SW480 (cell line): ENCODE results near the gene TM4SF20.
"Not testable (repeated sequence)": the region's sequence is repeated elsewhere in the genome, so short reads cannot be mapped to it uniquely, and the experiment has no call there.

Experiments used
- DNase-seq: peaks from one replicate; pipeline ENCODE4 v3.0.0-alpha.2; 2016; ENCODE audit warnings: low spot score

The TM4SF20 gene

DNA sequence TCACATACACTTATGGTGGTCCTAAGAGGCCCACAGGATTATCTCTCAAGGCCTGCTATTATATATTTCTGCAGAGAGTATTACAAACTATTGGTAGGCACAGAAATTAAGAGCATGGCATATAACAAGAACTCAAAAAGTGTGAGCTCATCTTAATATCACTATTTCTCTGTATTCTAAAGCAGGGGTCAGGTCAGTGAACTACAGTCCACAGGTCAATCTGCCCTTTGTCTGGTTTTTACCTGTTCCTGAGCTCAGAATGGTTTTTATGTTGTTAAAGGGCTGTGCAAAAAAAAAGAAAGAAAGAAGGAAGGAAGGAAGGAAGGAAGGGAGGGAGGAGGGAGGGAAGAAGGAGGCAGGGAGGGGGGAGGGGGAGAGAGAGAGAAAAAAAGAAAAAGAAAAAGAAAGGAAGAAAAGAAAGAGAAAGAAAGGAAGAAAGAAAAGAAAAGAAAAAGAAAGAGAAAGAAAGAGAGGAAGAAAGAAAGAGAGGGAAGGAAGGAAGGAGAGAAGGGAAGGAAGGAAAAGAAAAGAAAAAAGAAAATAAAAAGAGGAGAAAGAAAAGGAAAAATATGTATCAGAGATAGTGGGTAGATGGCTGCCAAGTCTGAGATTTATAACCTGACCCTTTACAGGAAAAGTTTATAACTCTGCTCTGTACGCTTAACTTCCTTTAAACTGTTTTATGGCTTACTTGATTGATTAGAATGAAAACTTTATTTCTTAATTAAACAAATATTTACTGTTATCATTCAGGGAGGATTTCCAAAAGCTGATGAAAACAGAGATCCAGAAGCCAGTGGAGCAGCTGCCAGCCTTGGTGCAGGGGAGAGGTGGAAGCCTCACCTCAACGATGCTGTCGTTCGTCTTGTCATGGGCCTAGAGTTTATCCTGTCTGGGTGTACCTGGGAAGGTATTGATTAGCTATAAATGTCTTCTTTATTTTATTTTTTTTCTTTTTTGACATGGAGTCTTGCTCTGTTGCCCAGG lies 19.9 kb upstream of the TM4SF20 start:
- no peak for DNase-seq

DNA sequence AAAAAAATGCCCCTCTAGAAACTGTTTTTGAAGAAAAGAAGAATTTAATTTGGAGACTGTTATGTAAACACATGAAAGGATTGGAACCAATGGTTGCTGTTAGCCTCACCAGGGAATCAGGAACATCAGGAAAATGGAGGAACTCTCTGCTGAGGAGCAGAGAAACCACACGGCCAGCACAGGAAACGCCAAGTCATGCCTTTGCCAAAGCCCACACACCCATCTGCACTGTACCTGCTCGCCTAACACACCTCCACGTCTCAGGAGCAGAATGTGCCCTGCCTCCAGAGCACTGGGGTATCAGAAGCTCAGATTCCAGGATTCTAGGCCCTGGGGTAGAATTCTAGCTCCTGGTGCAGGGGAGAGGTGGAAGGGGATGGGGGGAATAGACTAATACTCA lies 18.5 kb upstream of the TM4SF20 start:
- DNase-seq: no peak

DNA sequence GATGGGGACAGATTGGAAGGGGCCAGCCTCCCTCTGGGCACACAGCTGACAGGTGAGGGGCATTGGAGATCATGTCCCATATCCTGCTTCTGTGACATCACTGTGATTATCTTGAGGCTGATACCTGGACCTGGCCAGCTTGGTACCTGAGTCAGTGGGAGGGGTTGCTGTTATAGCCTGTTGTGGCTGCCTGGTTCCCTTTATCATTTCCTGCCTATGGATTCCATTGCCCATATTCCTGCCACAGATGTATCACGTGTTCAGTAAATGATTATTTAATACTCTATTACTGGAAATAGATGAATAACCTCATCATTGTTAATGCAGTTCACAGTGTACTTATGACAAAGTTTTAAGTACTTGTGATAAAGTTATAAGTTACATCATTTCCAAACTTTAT lies 16.4 kb upstream of the TM4SF20 start:
- peak; percentile 24 for DNase-seq

DNA sequence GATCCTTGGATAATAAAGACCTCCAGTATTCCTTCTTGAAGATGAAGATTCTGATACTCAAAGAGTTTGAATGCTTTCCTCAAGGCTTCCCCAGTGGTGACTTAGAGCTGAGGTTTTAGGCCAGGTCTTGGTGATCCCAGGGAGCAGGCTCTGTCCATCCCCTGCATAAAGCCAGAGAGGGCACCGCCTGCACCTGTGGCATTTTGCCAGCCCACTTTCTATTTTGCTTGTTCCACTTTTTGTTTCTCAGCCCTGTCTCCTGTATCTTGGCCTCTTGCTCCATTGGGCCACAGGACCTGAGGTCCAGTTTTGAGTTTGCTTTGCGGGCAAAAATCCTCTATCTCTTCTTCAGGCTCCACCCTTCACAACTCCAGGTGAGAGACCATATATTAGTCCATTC lies 15.3 kb upstream of the TM4SF20 start:
- no peak for DNase-seq

DNA sequence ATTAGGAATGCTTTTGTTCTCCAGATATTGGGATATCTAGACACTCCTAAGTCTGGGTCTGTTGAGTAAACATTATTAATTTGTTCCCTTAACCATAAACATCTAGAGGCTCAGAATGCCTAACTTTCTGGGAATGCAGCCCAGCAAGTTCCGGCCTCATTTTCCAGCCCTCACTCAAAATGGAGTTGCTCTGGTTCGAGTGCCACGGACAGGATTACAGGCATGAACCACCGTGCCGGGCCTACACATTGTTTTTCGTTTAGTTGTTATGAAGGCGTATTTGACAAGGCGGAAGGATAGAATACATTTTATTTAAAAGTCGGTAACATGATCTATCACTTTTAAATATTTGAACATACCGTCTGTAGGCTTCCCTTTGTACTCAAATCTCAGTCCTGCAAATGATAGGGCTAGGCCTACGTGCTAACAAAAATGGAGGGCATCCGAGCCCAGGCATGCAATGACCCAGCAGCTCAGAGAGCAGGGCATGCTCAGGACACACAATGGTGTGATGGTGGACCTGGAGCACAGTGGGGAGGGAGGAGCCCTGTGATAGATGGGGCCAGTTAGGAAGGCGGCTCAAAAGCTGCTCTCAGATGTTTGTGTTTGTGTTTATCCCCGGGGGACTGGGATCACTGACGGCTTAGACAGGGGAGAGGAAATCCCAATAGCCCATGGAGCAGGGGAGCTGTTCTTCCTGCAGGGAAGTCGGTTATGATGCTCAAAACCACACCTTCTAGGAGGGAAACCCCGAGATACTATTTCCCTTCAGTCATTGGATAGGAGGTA lies 11.6 kb upstream of the TM4SF20 start:
- no peak for DNase-seq

DNA sequence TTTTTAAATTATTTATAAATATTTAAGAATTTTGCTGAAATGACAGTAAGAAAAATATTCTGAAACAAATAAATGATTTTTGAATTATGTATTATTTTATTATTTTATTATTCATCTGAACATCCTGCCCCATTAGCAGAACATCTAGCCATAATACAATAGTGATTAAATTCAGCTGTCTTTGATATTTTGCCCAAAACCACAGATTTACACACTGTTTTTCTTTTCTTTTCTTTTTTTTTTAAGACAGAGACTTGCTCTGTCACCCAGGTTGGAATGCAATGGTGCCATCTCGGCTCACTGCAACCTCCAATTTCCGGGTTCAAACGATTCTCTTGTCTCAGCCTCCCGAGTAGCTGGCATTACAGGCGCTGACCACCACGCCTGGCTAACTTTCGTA lies 10.6 kb upstream of the TM4SF20 start:
- no peak for DNase-seq

DNA sequence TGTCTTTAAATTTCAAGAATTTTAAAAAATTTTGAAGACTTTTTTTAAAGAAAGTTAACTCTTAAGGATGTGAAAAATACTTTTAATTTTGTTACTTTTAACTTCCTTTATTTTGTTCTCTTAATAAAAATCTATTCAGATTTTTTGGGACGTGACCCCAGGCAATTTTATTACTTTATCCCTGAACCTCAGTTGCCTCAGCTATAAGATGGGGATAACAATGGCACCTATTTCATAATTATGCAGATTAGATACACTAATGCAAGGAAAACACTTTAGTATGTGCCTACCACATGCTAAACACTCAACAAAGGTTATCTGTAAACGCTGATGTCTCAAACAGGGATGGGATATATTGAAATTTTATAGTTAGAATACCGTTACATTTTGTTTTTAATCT lies 10.1 kb upstream of the TM4SF20 start:
- DNase-seq: no peak

DNA sequence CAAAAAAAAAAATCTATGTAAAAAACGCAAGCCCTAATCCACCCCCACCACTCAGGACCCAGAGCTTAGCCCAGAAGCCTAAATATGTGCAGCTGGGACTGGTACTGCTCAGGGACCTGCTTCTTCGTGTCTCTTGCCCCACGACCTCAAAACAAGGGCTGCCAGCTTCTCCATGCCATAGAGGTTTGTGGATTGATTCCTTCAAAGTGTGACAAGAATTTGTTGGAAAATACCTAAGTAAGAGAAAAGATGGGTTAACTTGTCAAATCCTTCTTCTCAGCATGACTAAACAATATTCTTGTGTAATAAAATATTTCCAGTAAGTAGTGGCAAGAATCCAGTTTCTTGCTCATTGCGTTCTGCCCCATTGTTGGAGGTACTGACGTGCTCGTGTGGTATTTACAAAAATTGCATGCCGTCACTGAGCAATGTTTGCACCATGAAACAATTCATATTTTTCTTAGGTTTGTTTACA lies 9.5 kb upstream of the TM4SF20 start:
- no peak for DNase-seq

DNA sequence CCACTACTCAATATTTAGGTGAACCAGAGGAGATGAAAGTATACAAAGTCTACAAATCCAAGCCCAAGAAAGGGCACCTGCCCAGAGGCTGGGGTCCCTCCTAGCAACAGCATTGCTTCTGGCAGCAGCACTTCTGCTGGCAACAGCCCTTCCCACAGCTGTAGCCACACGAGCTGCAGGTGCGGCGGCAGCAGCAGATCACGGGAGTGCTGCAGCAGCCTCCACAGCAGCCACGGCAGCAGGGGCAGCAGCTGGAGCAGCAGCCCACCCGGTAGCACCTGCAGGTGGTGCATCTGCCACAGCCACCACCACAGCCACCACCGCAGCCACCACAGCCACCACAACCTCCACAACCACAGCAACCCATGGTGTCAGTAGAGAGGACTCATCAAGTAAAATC lies 8.5 kb upstream of the TM4SF20 start, which contains the start of gene SCYGR1:
TSS of gene SCYGR1 (minus strand) at position 367 of the 400 bp plus-strand sequence. CDS start at position 367, 0 bp downstream.
- not testable (repeated sequence) for DNase-seq

DNA sequence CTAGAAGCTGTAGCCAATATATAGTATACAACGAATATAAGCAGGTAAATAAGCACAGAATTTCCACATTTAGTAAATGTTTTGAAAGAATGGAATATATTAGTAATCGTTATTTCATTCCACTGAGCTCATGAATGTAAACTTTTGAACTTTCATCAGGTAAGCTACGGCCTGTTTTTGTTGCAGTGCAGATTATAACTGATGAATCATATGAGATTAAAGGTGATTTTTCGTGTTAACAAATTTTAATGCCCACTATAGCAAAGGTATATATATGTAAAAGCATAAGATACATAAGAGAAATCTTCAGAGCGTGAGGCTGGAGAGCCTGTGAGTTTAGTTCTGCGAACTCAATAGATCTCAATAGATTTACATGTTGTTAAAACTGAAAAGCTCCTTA lies 7.5 kb upstream of the TM4SF20 start:
- DNase-seq: no peak

DNA sequence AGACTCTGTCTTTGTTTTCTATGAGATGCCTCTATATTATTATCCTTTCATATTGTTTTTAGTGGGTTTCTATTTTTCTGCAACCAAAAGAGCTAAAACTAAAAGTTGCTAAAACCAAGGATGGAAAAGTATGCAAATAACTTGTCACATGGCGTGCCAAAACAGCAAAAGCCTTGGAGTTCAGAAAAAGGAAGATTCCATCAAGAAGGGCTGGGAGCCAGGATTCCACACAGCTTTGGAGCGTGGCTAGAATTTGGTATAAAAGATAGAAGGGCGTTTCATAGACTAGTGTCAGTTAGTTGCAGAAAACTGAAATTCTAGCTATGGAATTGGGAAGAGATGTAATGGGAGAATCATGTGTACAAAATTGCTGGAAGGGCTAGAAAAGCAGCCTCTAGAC lies 4.6 kb upstream of the TM4SF20 start:
- no peak for DNase-seq

DNA sequence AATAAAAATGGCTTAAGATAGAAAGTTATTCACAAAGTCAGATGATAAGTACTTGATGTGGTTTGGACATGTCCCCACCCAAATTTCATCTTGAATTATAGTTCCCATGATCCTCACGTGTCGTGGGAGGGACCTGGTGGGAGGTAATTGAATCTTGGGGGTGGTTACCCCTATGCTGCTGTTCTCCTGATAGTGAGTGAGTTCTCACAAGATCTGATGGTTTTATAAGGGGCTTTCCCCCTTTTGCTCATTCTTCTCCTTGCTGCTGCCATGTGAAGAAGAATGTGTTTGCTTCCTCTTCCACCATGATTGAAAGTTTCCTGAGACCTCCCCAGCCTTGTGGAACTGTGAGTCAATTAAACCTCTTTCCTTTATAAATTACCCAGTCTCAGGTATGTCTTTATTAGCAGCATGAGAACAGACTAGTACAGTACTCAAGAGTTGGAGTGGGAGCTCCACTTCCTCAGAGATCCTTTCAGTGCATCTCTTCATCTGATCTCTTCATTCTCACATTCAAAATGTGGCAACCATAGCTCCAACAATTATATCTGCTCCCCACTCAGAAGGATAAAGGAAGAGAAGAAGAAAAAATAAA lies 3.2 kb upstream of the TM4SF20 start:
- not testable (repeated sequence) for DNase-seq

DNA sequence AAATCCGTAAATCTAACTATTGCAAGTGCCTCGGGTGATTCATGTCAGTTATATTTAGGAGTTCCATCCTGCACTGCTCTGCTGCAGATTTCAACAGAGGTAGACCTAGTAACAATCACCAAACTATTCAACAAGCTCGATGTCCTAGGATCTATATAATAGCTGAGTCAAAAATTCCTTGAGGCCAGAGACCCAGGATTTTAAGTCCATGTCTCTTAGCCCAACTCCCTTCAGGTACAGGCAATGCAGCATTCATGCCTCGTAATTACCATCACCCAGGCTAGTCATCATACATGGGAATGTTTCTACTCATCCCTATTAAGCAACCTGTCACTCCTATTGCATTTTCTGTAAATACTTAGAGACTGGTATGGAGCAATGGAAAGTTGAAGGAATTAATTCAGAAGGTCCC lies 729 bp downstream of the TM4SF20 start:
- DNase-seq: no peak

DNA sequence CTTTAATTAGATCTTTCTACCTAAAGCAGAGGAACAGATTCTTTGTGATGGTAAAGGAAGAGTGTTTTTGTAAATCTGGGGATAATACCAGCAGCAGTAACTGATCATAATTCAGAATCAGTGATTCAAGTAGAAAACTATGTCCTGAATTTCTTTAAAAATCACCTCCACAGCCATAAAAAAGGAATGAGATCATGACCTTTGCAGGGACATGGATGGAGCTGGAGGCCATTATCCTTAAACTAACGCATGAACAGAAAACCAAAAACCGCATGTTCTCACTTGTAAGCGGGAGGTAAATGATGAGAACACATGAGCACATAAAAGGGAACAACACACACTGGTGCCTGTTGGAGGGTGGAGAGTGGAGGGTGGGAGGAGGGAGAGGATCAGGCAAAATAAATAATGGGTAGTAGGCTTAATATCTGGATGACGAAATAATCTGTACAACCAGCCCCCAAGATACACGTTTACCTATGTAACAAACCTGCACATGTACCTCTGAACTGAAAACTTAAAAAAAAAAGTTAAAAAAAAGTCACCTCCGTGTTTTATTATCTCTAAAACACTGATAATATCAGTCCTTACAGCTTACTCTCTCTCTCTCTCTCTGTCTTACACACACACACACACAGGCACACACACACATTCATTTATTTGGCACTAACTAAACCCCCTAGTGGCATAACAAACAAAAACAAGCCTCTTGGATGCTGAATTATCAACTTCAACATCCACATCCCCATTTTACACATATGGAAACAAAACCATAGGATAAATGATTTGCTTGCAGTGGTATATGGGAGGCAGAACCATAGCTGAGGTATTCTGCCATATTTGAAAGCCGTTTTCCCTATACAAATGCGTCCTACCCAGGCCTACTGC lies 1.4 kb downstream of the TM4SF20 start:
- DNase-seq: peak; percentile 11

DNA sequence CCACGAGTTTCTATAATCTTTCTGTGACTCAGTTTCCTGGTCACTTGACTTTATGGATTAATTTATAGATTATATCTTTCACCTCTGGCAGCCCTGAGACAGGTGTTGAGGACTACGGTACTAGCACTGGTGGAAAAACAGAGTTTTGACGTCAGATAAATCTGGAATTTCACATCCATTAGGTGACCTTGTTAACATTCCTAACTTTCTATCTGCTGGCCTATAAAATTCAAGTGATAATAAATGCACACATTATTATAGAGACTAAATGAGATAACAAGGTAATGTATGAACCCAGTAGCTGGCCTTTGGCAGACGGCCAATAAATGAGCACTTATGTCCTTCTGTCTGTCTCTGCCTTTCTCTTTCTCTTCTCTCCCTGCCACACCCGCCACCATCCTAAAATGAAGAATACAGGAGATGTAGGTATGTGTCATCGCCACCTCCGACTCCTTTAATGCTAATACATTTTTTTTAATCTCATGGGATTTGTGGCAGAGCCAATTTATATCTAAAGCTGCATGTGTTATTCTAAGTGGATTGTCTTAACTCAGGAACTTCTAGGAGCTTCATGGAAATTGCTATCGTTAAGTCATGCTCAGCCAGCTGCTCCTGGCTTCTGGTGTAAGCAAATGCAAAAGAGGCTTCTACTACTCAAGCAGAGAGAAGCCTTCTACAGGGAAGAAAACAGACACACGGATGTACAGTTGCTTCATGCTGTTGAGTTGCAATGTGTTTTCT lies 2.3 kb downstream of the TM4SF20 start:
- DNase-seq: no peak

DNA sequence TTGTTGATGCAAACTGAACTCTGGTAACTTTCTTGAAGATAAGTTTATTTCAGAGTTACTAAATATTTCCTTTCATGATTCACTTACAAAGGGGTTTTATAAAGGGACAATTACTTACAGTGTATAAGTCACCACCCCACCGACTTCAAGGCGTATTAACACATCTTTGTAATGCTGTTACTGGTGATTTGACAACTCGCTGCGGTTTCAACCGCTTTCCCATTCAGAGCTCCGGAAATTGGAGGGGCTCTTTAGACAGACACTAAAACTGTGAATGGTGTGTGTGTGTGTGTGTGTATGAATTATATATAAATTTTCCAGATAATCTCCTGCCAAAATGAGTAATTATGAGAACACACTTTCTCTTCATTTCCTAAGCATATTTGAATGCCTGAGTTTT lies 4.9 kb downstream of the TM4SF20 start:
- no peak for DNase-seq

DNA sequence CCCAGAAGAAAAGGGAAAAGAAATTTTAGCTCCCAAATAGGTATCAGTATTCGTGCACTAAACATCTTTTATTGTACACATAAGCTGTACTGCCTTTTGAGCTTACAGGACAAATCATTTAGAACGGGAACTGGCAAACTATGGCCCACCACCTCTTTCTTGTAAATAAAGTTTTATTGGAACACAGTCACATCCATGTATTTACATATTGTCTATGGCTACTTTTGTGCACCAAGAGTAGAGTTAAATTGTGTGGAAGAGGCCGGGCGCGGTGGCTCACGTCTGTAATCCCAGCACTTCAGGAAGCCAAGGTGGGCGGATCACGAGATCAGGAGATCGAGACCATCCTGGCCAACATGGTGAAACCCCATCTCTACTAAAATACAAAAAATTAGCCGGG lies 5.7 kb downstream of the TM4SF20 start:
- no peak for DNase-seq

DNA sequence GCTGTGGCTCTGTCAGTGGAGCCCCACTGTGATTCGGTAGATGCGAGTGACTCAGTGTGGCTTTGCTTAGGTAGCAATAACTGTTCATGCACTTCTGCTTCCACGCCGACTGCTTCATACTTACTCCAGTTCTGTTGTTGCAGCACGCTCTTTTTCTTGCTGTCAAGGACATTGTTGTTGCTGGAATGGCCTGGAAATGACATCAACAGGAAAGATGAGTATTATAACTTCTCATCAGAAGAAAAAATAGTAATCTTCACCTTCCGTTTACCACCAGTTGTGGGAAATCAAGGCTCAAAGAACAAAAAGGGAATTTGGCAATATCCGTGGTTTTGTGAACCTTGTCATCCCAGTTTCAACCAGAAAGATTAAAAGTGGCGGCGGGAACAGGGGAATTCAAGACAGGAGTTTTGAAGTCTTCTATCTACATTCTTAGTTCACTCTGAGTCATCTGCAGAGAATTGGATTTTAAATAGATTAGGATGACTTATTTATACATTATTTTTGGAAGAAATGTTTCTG lies 8.3 kb downstream of the TM4SF20 start:
- no peak for DNase-seq

DNA sequence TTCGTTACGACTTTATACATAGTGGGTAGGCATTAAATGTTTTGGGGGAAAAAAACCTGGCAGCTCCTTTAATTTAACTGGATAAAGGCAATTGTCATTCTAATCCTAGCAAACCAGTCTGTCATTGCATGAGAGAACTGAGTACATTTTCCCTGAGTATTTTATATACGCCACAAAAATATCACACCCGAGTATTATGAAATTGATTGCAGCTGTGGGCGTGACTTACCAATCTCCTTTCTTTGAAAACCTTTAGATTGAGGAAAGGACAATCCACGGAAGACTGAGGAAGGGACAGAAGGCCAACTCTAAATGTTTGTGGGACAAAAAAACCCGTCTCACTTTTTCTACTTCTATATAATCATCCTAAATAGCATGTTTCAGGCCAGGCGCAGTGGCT lies 9.0 kb downstream of the TM4SF20 start:
- no peak for DNase-seq

DNA sequence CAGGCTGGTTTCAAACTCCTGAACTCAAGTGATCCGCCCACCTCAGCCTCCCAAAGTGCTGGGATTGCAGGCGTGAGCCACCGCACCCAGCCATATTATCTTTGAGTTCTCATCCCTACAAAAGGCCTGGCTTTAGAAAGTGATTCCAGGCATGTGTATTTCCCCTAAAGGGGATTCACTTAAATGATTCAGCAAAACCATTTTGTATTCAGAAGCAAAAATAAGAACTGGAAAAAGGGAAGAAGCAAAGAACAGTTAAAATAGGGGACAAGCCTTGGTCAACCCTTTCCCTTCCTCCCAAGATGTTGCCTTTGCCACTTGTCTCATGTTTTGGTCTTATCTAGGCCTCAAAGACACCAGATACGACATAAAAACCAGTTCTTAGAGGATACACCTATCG lies 10.5 kb downstream of the TM4SF20 start:
- no peak for DNase-seq

DNA sequence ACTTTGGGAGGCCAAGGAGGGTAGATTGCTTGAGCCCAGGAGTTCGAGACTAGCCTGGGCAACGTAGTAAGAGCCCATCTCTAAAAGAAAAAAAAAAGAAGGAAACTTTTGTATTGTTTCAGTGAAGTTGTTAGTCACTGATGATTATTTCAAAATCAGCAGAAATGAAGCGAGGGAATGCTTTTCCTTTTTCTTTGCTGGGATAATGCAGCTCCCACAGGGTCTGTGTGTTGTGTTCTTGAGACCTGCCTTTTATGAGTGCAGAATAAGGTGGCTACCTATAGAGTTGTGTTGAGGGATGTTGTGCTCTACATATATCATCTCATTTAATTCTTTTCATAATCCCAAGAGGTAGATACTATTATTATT lies 11.7 kb downstream of the TM4SF20 start:
- DNase-seq: no peak
